K562 (cell line): ENCODE measurements around the gene KIFC3. TPM values are rescaled to one million over a fixed set of nuclear protein-coding genes. Genes with fewer than 3 reads are reported as not detected.
A peak's percentile ranks its signal among the peaks of the same experiment; 100 is the strongest.

ENCODE experiments used
- CCNT2 ChIP-seq: IDR thresholded peaks from 2 replicates; pipeline ENCODE4 v1.6.1; 2011; ENCODE audit warnings: borderline replicate concordance, low read depth, mild to moderate bottlenecking, moderate library complexity, mixed read lengths, low read length; ENCODE audit not compliant: insufficient read length; ENCODE audit errors: extremely low read depth
- CLOCK ChIP-seq: fragments of 250-450 bp; sonication (Bioruptor Pico); IDR thresholded peaks from 2 replicates; pipeline ENCODE4 v1.4.0; 2020; ENCODE audit warnings: mild to moderate bottlenecking, moderate library complexity, borderline replicate concordance
- CREM ChIP-seq: IDR thresholded peaks from 2 replicates; pipeline ENCODE4 v1.6.1; 2014; ENCODE audit warnings: antibody characterized with exemption, low read depth
- FOS ChIP-seq: IDR thresholded peaks from 3 replicates; pipeline ENCODE4 v1.6.1; 2011; ENCODE audit not compliant: insufficient read length; ENCODE audit errors: extremely low read depth
- FUS ChIP-seq: fragments of 200-400 bp; formaldehyde crosslinking; optimal IDR thresholded peaks from 2 replicates; pipeline ENCODE3; 2017; ENCODE audit warnings: low read depth, low read length
- JUN ChIP-seq, 2 experiments: sonication (generic) in 1 of 2; formaldehyde crosslinking in 1 of 2; IDR thresholded peaks; 2 replicates each; pipeline versions ENCODE4 v1.6.1 to v1.8.0; 2012 to 2022; ENCODE audit warnings: borderline replicate concordance in 2 of 2, mild to moderate bottlenecking in 2 of 2, improper control_type of control experiment in 1 of 2, low read depth in 1 of 2, low read length in 1 of 2, missing genetic modification reagents in 1 of 2
- MNT ChIP-seq, 2 experiments: fragments of 450-650 bp; conservative IDR thresholded peaks; 2 replicates each; pipeline ENCODE4 v1.6.1; 2017; ENCODE audit warnings: mild to moderate bottlenecking in 2 of 2, moderate library complexity in 2 of 2
- NRF1 ChIP-seq, 2 experiments: fragments of 450-650 bp; IDR thresholded peaks in 1 of 2; conservative IDR thresholded peaks in 1 of 2; 2 replicates each; pipeline ENCODE4 v1.6.1; 2014; ENCODE audit warnings: mild to moderate bottlenecking in 2 of 2
- PHB ChIP-seq: fragments of 250-450 bp; sonication (Bioruptor Pico); IDR thresholded peaks from 2 replicates; pipeline ENCODE4 v1.5.0; 2021
- PHF8 ChIP-seq: fragments of 200-600 bp; sonication (generic); IDR thresholded peaks from 2 replicates; pipeline ENCODE4 v1.6.1; 2012; ENCODE audit warnings: mixed run types, mild to moderate bottlenecking, inconsistent platforms, low read length, moderate library complexity, borderline replicate concordance
- POLR2G ChIP-seq: fragments of 200-400 bp; formaldehyde crosslinking; IDR thresholded peaks from 2 replicates; pipeline ENCODE4 v1.6.1; 2017; ENCODE audit warnings: low read depth, mild to moderate bottlenecking, antibody characterized with exemption, low read length, moderate library complexity
- RHOXF2B ChIP-seq: fragments of 250-450 bp; sonication (Bioruptor Pico); conservative IDR thresholded peaks from 2 replicates; pipeline ENCODE4 v1.5.1; 2021
- SMARCA5 ChIP-seq: fragments of 450-650 bp; IDR thresholded peaks from 2 replicates; pipeline ENCODE4 v1.6.1; 2016
- TEAD4 ChIP-seq, 2 experiments: sonication (generic) in 1 of 2; formaldehyde crosslinking in 1 of 2; IDR thresholded peaks; 2 replicates each; pipeline versions ENCODE4 v1.6.1 to v1.8.0; 2012 to 2022; ENCODE audit warnings: borderline replicate concordance in 1 of 2, inconsistent platforms in 1 of 2, low read length in 1 of 2, mild to moderate bottlenecking in 1 of 2, missing genetic modification reagents in 1 of 2
- TFAP4 ChIP-seq: sonication (generic); formaldehyde crosslinking; IDR thresholded peaks from 2 replicates; pipeline ENCODE4 v1.8.0; 2022; ENCODE audit warnings: missing genetic modification reagents, mild to moderate bottlenecking, moderate library complexity, borderline replicate concordance
- THAP12 ChIP-seq: fragments of 250-450 bp; sonication (Bioruptor Pico); IDR thresholded peaks from 2 replicates; pipeline ENCODE4 v1.9.0; 2021; ENCODE audit warnings: mild to moderate bottlenecking, inconsistent platforms
- TRIM24 ChIP-seq, 2 experiments: fragments of 450-650 bp; IDR thresholded peaks; 2 replicates each; pipeline ENCODE4 v1.6.1; 2016
- ZC3H4 ChIP-seq: sonication (generic); formaldehyde crosslinking; IDR thresholded peaks from 2 replicates; pipeline ENCODE4 v1.9.0; 2021; ENCODE audit warnings: missing genetic modification reagents, borderline replicate concordance
- ZNF764 ChIP-seq: fragments of 250-450 bp; sonication (Bioruptor Pico); IDR thresholded peaks from 2 replicates; pipeline ENCODE4 v1.4.0; 2020; ENCODE audit warnings: low read depth, mild to moderate bottlenecking, moderate library complexity
- polyA plus RNA-seq, 8 experiments: library from polyadenylated mRNA; depleted of rRNA in 4 of 8; stranded (reverse) in 5 of 8; unstranded in 3 of 8; fragments of >200 nt; fragmentation: Nextera tagmentation in 2 of 8; fragmentation: Illumina TruSeq in 1 of 8; extraction: Ambion mirVana in 2 of 8; extraction: Trizol in 1 of 8; gene quantifications; 2 replicates each; pipeline versions ENCODE4 v1.2.1 to v1.2.3, GENCODE V29; 2011 to 2014; ENCODE audit warnings: inconsistent platforms in 1 of 8, missing spikeins in 1 of 8
- total RNA-seq, 7 experiments: library from RNA; depleted of rRNA in 6 of 7; stranded (reverse); fragments of >200 nt in 6 of 7; fragmentation: Illumina TruSeq in 2 of 7; extraction: Trizol in 2 of 7; gene quantifications; 2 replicates each; pipeline versions ENCODE4 v1.2.1 to v1.2.3, GENCODE V29; 2011 to 2021; ENCODE audit warnings: low replicate concordance in 1 of 7

KIFC3 gene
- total and polyA plus RNA-seq, 9 of the 15 experiments (the other 6 are each of a cell fraction or from before 2014, with no cell fraction given) = 0.23 to 105 (median 26.2) TPM

DNA sequence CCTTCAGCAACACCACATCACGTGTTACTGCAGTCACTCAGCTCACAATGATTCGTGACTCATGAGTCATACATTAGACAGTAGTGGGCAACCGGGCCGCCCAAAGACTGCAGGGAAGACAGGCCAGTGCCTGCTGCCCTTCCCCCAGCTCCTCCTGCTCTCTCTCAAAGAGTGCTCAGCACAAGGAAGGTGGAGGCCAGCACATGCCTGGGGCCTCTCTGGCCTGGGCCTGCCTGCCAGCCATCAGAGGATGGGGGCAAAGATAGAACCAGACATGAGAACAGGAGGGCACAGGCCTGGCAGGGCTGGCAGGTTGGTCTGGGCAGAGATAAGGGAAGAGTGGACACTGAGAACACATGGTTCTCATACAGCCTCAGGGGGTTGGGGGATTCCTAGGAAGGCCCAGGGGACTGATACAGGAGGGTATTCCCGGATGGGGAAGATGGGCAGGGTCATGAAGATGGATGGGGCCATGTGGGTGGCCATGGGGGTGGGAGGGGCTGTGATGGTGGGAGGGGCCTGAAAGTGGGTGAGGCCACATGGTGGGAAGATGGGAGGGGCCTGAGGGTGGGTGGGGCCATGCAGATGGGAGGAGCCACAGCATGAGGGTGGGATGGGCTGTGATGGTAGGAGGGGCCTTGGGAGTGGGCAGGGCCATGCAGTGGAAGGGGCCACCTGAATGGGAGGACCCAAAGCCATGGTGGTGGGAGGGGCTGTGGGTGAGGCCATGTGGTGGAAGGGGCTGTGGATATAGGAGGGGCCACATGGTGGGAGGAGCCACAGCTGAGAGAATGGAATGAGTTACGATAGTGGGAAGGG is 37.7 kb downstream of the KIFC3 start (continued):
- TF ChIP-seq MNT (conservative IDR thresholded peaks at IDR 0.05) (peak; percentile 82 to 88), FOS (no peak), JUN (IDR thresholded peaks at IDR 0.05; ENCODE audit: borderline replicate concordance, low read depth, low read length) (no peak), JUN (CRISPR knock-in tag; IDR thresholded peaks at IDR 0.05; ENCODE audit: borderline replicate concordance) (no peak), TRIM24 (IDR thresholded peaks at IDR 0.05) (no peak), RHOXF2B (no peak), CLOCK (no peak), CCNT2 (no peak), PHF8 (no peak), SMARCA5 (no peak), TEAD4 (IDR thresholded peaks at IDR 0.05; ENCODE audit: low read length) (no peak), TEAD4 (CRISPR knock-in tag; IDR thresholded peaks at IDR 0.05; ENCODE audit: borderline replicate concordance) (no peak), THAP12 (CRISPR knock-in tag) (no peak), CREM (peak; percentile 28; the same call in 1 of the 2 replicates), ZC3H4 (no peak), TFAP4 (CRISPR knock-in tag) (peak; percentile 91; the same call in 1 of the 2 replicates), POLR2G (peak; percentile 53; the same call in 1 of the 2 replicates), FUS (no peak), ZNF764 (CRISPR knock-in tag) (no peak), PHB (CRISPR knock-in tag) (no peak), NRF1 (conservative IDR thresholded peaks at IDR 0.05 in 1 of 2, IDR thresholded peaks at IDR 0.05 in 1 of 2) (no peak)
